SK-N-SH (cell line): ENCODE results near the gene CFAP100. TPM values are rescaled to one million over a fixed set of nuclear protein-coding genes. Genes with fewer than 3 reads are reported as not detected.

Source experiments
- CTCF ChIA-PET: fragments of 300-600, 350-600 bp; formaldehyde crosslinking; extraction: SDS; loops from one replicate; lab custom pipeline; 2021; lab: Yijun Ruan, JAX
- POLR2A ChIA-PET: fragments of 350-600 bp; sonication (Branson Sonifier 250); formaldehyde crosslinking; extraction: SDS; loops from one replicate; lab custom pipeline; 2020; ENCODE audit warnings: antibody characterized with exemption, inconsistent platforms; lab: Yijun Ruan, JAX
- DNase-seq: peaks from one replicate; pipeline ENCODE4 v3.0.0; 2012
- H2AFZ ChIP-seq: fragments of 200-600 bp; sonication (generic); 2 replicates; pipeline ENCODE4 v1.8.1; 2016; ENCODE audit warnings: antibody characterized with exemption, mild to moderate bottlenecking, low read depth
- H3F3A ChIP-seq: fragments of 200-600 bp; sonication (generic); replicated peaks from 2 replicates; pipeline ENCODE3; 2016; ENCODE audit warnings: antibody characterized with exemption, mild to moderate bottlenecking; ENCODE audit not compliant: insufficient read depth
- H3K27ac ChIP-seq, 2 experiments: fragments of 200-500 bp in 1 of 2; fragments of 200-600 bp in 1 of 2; sonication (Bioruptor generic) in 1 of 2; sonication (generic), shearing (Covaris generic) in 1 of 2; 2 replicates each; pipeline versions ENCODE4 v1.5.1 to v1.6.1; 2014 to 2016; ENCODE audit warnings: low read depth in 2 of 2, inconsistent platforms in 1 of 2, low read length in 1 of 2, mild to moderate bottlenecking in 1 of 2, mixed read lengths in 1 of 2
- H3K27me3 ChIP-seq: fragments of 200-600 bp; sonication (generic), shearing (Covaris generic); 2 replicates; pipeline ENCODE4 v1.6.1; 2016; ENCODE audit warnings: mixed run types; ENCODE audit not compliant: insufficient read depth
- H3K36me3 ChIP-seq, 2 experiments: fragments of 200-500 bp in 1 of 2; fragments of 200-600 bp in 1 of 2; sonication (Bioruptor generic) in 1 of 2; sonication (generic) in 1 of 2; replicated peaks in 1 of 2; 2 replicates each; pipeline versions ENCODE3 to v1.5.1; 2014 to 2016; ENCODE audit warnings: low read length in 1 of 2, mild to moderate bottlenecking in 1 of 2; ENCODE audit not compliant: insufficient read depth in 2 of 2, control insufficient read depth in 1 of 2
- H3K4me1 ChIP-seq, 2 experiments: fragments of 200-500 bp in 1 of 2; fragments of 200-600 bp in 1 of 2; sonication (Bioruptor generic) in 1 of 2; sonication (generic), shearing (Covaris generic) in 1 of 2; 2 replicates each; pipeline versions ENCODE4 v1.5.1 to v1.6.1; 2014 to 2016; ENCODE audit warnings: low read depth in 1 of 2, low read length in 1 of 2, mixed run types in 1 of 2; ENCODE audit not compliant: insufficient read depth in 2 of 2, control insufficient read depth in 1 of 2
- H3K4me2 ChIP-seq: fragments of 200-600 bp; sonication (generic), shearing (Covaris generic); 2 replicates; pipeline ENCODE4 v1.6.1; 2017; ENCODE audit warnings: mixed run types
- H3K4me3 ChIP-seq, 2 experiments: fragments of 200-500 bp in 1 of 2; fragments of 200-600 bp in 1 of 2; sonication (Bioruptor generic) in 1 of 2; sonication (generic), shearing (Covaris generic) in 1 of 2; 2 replicates each; pipeline versions ENCODE4 v1.5.1 to v1.8.1; 2014 to 2016; ENCODE audit warnings: low read depth in 2 of 2, inconsistent platforms in 1 of 2, low read length in 1 of 2, mild to moderate bottlenecking in 1 of 2, mixed read lengths in 1 of 2, moderate library complexity in 1 of 2
- H3K79me2 ChIP-seq: fragments of 200-600 bp; sonication (generic); 2 replicates; pipeline ENCODE4 v1.8.1; 2017; ENCODE audit warnings: mild to moderate bottlenecking; ENCODE audit not compliant: insufficient read depth
- H3K9ac ChIP-seq: fragments of 200-600 bp; sonication (generic); 2 replicates; pipeline ENCODE4 v1.6.1; 2017; ENCODE audit warnings: mixed run types
- H3K9me2 ChIP-seq: fragments of 200-600 bp; sonication (generic); 2 replicates; pipeline ENCODE4 v1.6.1; 2017; ENCODE audit warnings: mixed run types
- H3K9me3 ChIP-seq: fragments of 200-600 bp; sonication (generic); 2 replicates; pipeline ENCODE4 v1.6.1; 2017; ENCODE audit warnings: mixed run types, mild to moderate bottlenecking, moderate library complexity
- H4K20me1 ChIP-seq: fragments of 200-600 bp; sonication (generic); 2 replicates; pipeline ENCODE4 v1.6.1; 2017; ENCODE audit warnings: mild to moderate bottlenecking, mixed run types; ENCODE audit not compliant: insufficient read depth
- EP300 ChIP-seq, 2 experiments: IDR thresholded peaks; 2 replicates each; pipeline versions ENCODE4 v1.4.0 to v1.6.1; 2012; ENCODE audit warnings: borderline replicate concordance in 1 of 2, low read depth in 1 of 2, low read length in 1 of 2
- FOXJ3 ChIP-seq: sonication (generic); formaldehyde crosslinking; IDR thresholded peaks from 2 replicates; pipeline ENCODE4 v1.5.1; 2020; ENCODE audit warnings: mild to moderate bottlenecking, missing genetic modification reagents
- IRF3 ChIP-seq: fragments of 150-350 bp; IDR thresholded peaks from 2 replicates; pipeline ENCODE4 v1.6.1; 2016; ENCODE audit warnings: mild to moderate bottlenecking, low read depth, low read length
- REST ChIP-seq: IDR thresholded peaks from 2 replicates; pipeline ENCODE4 v1.6.1; 2012; ENCODE audit warnings: mild to moderate bottlenecking, low read depth, low read length, moderate library complexity
- TAF1 ChIP-seq: IDR thresholded peaks from 2 replicates; pipeline ENCODE4 v1.6.1; 2012; ENCODE audit warnings: low read depth, mild to moderate bottlenecking, low read length, moderate library complexity, borderline replicate concordance
- WGBS: methylation state at CpG from one replicate; pipeline ENCODE4 v1.1.6; 2017; ENCODE audit warnings: low lambda C conversion rate; 5-methylcytosine and 5-hydroxymethylcytosine counted together
- polyA plus RNA-seq, 3 experiments: library from polyadenylated mRNA; depleted of rRNA; stranded (reverse); fragments of >200 nt; gene quantifications; 2 replicates each; pipeline ENCODE4 v1.2.3, GENCODE V29; 2012
- TF ChIP-seq, protein P1 (sequence below): IDR thresholded peaks from 2 replicates; pipeline ENCODE4 v1.4.0; 2012; ENCODE audit warnings: low read depth, borderline replicate concordance
- TF ChIP-seq, protein P2 (sequence below): IDR thresholded peaks from 2 replicates; pipeline ENCODE4; 2012

Gene CFAP100
- polyA plus RNA-seq, 1 of the 3 experiments (the other 2 are of a cell fraction): not detected

DNA sequence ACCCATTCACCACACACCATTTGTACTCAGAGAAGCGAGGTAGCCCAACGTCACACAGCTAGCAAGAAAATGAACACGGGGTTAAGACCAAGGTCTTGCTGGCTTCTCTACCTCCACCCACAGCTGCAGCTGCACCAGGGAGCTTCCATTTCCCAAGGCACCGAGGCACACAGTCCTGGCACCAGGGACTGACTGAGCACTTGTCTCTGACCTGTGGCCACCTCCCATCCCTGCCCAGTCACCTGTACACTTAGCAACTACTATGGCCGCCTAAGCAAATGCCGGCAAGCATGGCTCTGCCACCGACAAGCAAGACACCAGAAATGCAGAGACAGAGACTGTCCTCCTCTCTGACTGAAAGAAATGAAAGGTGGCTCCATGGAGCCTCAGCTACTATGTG is 65.7 kb downstream of the CFAP100 start (continued):
- no peak for TF ChIP-seq REST

- H2AFZ ChIP-seq: no peak overlapping the region
- WGBS: 98% methylated on average over 13 of the region's 17 CpGs
- TF ChIP-seq FOXJ3: no peak
- no peak for TF ChIP-seq EP300 (IDR thresholded peaks at IDR 0.05; ENCODE audit: borderline replicate concordance in 1 of 2, low read depth in 1 of 2, low read length in 1 of 2)
- TF ChIP-seq TAF1: no peak
- TF ChIP-seq IRF3: no peak
- TF ChIP-seq, protein P1, sequence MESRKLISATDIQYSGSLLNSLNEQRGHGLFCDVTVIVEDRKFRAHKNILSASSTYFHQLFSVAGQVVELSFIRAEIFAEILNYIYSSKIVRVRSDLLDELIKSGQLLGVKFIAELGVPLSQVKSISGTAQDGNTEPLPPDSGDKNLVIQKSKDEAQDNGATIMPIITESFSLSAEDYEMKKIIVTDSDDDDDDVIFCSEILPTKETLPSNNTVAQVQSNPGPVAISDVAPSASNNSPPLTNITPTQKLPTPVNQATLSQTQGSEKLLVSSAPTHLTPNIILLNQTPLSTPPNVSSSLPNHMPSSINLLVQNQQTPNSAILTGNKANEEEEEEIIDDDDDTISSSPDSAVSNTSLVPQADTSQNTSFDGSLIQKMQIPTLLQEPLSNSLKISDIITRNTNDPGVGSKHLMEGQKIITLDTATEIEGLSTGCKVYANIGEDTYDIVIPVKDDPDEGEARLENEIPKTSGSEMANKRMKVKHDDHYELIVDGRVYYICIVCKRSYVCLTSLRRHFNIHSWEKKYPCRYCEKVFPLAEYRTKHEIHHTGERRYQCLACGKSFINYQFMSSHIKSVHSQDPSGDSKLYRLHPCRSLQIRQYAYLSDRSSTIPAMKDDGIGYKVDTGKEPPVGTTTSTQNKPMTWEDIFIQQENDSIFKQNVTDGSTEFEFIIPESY: no peak
- TF ChIP-seq, protein P2, sequence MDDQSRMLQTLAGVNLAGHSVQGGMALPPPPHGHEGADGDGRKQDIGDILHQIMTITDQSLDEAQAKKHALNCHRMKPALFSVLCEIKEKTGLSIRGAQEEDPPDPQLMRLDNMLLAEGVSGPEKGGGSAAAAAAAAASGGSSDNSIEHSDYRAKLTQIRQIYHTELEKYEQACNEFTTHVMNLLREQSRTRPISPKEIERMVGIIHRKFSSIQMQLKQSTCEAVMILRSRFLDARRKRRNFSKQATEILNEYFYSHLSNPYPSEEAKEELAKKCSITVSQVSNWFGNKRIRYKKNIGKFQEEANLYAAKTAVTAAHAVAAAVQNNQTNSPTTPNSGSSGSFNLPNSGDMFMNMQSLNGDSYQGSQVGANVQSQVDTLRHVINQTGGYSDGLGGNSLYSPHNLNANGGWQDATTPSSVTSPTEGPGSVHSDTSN: no peak
- no peaks in the 10 kb centered on the region for H3K27me3 ChIP-seq
- no peak overlapping the region for H3K4me2 ChIP-seq
- no peak overlapping the region for H3K9ac ChIP-seq
- no peaks in the 10 kb centered on the region for H3K79me2 ChIP-seq
- DNase-seq: no peak
- no peak overlapping the region for H3K27ac ChIP-seq
- no peaks in the 10 kb centered on the region for H3F3A ChIP-seq
- H3K9me2 ChIP-seq: no peaks in the 10 kb centered on the region
- ChIA-PET POLR2A (no interaction called here), CTCF (interaction anchor here (0.9 to 1.3 kb wide), 3 partner anchors 10 to 72 kb away, joined by 3 to 5 read pairs (median 4); no protein-coding TSS in a partner anchor)
- H3K4me1 ChIP-seq: peaks cover 0 to 2% of the 10 kb centered on the region in 2 experiments; a peak in 1 of 4 replicates
- peaks cover 19% of the 10 kb centered on the region for H4K20me1 ChIP-seq
- no peaks in the 10 kb centered on the region for H3K9me3 ChIP-seq
- peaks cover 46 to 90% of the 10 kb centered on the region in 2 experiments for H3K36me3 ChIP-seq
- no peak overlapping the region for H3K4me3 ChIP-seq
Measured at GRCh38 chr3:126461450-126462070, 66.9 kb downstream of the CFAP100 start.
